Adipose tissue (tissue), 3 donors: Measurements from ENCODE around the gene HECW1. TPM values are rescaled to one million over a fixed set of nuclear protein-coding genes. Genes with fewer than 3 reads are reported as not detected.

Experiments used
- H3K27ac ChIP-seq: one replicate; pipeline ENCODE4 v1.5.1; 2013; ENCODE audit warnings: low read depth, low read length
- WGBS, 3 donors: extraction: QIAGEN DNeasy Blood & Tissue Kit; methylation state at CpG; one replicate each; pipeline ENCODE4 v1.1.7; 2013; 5-methylcytosine and 5-hydroxymethylcytosine counted together
- polyA plus RNA-seq, 3 donors: library from polyadenylated mRNA; stranded (reverse); fragments of 200-250 nt; gene quantifications; one replicate each; pipeline ENCODE4 v1.2.3, GENCODE V29; 2013
- donor health status: healthy with polysubstance abuse.
- donor health status: Bipolar disorder and iron deficiency.
- donor health status: healthy.

Gene HECW1
- polyA plus RNA-seq, 3 donors: 0.12 to 0.22 TPM; not detected in 1

GRCh38 chr7:43486634-43487033, 374.2 kb downstream of the HECW1 start:
- H3K27ac ChIP-seq: no peak overlapping the region
- WGBS, 3 donors: 49 to 91% (median 87%) methylated on average over 3 of the region's 3 CpGs

DNA sequence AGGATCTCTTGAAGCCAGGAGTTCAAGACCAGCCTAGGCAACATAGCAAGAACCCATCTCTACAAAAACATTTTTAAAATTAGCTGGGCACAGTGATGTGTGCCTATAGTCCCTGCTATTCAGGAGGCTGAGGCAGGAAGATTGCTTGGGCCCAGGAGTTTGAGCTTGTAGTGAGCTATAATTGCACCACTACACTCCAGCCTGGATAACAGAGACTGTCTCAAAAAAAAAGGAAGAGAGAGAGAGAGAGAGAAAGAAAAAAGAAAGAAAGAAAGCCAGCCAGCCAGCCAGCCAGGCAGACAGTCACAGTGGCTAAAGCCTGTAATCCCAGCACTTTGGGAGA, 375.3 kb downstream of the HECW1 start:
- H3K27ac ChIP-seq: no peak overlapping the region

DNA sequence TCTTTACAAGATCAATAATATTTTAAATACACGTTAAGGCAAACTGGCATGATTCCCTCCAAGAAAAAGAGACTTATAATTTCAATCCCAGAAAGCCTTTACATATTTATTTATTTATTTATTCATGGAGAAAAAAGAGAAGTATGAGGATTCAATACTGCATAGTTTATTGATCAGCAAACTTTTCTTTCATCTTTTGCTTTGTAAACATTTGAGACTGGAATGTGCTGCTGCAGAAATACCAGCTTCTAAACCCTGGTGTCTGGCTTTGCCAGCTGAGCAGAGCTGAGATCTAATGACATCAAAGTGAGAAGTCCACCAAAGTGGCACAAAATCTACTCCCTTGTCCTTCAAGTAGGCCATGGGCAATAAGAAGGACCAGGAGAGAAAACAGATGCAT, 376.8 kb downstream of the HECW1 start:
- WGBS, 3 donors: 9 to 34% (median 24%) methylated on average over 1 of the region's 1 CpG
- no peak overlapping the region for H3K27ac ChIP-seq

DNA sequence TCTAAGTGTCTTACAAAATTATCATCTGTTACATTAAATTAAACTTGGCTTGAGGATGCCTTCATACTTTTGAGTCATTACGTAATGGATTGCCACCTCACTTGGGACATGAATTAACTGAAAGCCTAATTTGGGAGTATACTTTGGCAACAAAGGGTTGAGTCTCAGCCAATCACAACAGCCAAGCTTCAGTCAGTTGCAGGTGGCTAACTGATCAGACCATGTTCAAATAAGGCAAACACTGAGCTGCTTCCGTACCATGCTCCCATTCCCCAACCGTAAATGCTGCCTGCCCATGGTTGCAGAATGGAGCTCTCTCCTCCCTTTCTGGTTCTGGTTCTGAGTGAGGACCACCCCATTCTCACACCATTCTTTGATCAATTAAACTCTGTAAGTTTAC, 377.6 kb downstream of the HECW1 start:
- no peak overlapping the region for H3K27ac ChIP-seq
- 40 to 80% (median 77%) methylated on average over 3 of the region's 3 CpGs for WGBS, 3 donors

DNA sequence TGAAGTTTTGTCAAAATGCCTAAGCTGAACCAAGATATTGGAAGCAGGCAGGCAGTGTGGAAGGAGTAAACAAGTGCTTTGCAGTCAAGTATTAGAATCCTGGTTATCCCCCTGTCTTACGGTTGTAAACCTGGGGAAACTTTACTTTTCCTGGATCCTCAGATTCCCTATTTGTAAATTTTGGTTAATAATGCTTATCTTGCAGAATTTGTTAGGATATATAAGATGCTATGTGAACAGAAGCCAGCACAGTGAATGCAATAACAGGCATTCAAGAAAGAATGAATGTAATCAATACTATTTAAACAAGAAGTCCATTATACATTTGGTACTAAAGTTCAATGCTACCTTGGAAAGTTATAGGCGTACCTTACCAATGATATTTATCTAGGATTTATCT, 378.7 kb downstream of the HECW1 start:
- 87 to 96% (median 93%) methylated on average over 2 of the region's 2 CpGs for WGBS, 3 donors
- no peak overlapping the region for H3K27ac ChIP-seq

- H3K27ac ChIP-seq: no peak overlapping the region
- WGBS, 3 donors: 69 to 85% (median 79%) methylated on average over 2 of the region's 2 CpGs
These were observed 379.5 kb downstream of the HECW1 start for GRCh38 chr7:43491984-43492383.

DNA sequence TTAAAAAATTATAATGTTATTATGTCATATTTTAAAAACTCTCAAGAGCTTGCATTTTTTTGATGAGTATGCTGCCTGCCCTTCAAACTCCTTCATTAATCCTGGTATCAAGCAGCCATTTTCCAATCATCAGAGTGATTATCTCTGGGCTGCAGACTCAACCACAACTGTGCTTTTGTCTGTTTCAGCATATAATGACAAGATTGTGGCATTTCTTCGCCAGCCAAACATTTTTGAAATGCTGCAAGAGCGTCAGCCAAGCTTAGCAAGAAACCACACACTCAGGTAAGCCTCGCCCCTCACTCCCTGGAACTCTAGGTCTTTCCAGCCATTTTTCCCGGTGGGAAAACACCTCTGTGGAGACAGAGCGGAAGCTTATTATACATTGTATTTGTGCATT, 380.4 kb downstream of the HECW1 start:
- no peak overlapping the region for H3K27ac ChIP-seq
- 86 to 90% (median 88%) methylated on average over 5 of the region's 5 CpGs for WGBS, 3 donors

DNA sequence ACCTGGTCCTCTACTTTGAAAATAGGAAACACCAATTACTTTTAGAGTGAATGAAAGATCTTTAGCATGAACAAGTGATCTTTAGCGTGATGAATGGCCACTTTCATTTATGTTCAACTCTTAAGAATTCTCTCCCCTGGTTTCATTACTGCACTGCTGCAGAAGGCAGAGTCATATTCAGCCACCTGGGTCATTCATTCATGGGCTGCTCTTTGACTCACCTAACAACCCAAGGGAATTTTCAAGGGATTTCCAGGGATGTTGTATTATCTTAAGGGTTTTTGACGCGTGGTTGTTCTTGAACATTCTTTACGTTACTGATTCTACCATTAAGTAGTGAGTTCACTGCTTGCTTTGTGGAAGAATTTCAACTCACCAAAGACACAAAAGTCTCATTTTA, 383.1 kb downstream of the HECW1 start:
- H3K27ac ChIP-seq: no peak overlapping the region
- 90 to 94% (median 94%) methylated on average over 4 of the region's 4 CpGs for WGBS, 3 donors

DNA sequence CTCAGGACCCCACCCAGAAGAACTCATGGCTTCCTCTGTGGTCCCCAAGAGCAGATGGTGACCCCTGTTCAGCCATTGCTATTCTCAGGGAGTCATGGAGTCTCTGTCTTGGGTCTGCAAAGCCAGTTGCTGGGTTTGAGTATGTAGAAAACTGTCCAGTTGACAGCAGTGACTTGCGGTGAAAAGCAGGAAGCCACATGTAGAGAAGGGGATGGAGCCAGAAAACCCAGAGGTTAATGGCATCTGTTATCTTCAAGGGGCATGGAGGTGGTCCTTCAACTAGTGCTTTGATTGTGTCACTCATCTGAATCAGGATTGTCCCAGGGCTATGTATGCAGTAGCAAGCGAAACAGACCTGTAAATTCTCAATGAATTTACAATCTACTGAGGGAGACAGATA, 384.1 kb downstream of the HECW1 start:
- no peak overlapping the region for H3K27ac ChIP-seq
- WGBS, 3 donors: 84 to 91% (median 91%) methylated on average over 2 of the region's 2 CpGs

DNA sequence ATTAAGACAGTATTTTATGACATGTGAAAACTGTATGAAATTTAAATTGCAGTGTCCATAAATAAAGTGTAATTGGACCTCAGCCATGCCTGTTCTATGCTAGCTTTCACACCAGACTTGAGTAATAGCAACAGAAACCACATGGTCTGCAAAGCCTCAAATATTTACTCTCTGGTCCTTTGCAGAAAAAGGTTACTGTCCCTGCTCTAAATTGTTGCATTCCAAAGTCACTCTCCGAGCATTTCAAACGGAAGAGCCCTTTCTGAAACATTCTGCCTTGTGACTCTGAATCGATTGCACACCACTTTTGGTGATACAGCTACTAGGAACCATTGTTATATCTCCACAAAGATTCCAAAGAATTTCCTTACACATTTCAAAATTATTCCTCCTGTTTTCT, 389.4 kb downstream of the HECW1 start:
- H3K27ac ChIP-seq: no peak overlapping the region
- 25 to 31% (median 26%) methylated on average over 3 of the region's 3 CpGs for WGBS, 3 donors

GRCh38 chr7:43502941-43503340, 390.5 kb downstream of the HECW1 start:
- WGBS, 3 donors: 68 to 84% (median 73%) methylated on average over 7 of the region's 7 CpGs
- H3K27ac ChIP-seq: no peak overlapping the region

DNA sequence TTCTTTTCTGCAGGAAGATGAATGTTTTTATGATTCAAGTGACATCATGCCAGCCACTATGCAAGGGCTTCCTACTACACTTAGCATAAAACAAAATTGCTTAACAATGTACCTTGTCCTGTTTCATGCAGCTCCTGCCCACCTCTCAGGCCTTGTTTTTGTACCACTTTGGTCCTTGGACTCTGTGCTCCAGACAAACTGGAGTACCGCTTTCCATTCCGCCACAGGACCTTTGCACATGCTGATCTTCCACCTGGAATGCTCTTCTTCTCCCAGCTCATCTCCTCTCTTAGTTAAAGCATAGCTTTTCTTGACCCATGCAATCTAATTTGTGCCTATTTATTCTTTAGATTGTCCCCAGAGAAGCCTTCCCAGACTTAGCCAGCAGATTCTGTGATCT, 393.0 kb downstream of the HECW1 start:
- no peak overlapping the region for H3K27ac ChIP-seq
- 97 to 98% (median 98%) methylated on average over 2 of the region's 2 CpGs for WGBS, 3 donors

DNA sequence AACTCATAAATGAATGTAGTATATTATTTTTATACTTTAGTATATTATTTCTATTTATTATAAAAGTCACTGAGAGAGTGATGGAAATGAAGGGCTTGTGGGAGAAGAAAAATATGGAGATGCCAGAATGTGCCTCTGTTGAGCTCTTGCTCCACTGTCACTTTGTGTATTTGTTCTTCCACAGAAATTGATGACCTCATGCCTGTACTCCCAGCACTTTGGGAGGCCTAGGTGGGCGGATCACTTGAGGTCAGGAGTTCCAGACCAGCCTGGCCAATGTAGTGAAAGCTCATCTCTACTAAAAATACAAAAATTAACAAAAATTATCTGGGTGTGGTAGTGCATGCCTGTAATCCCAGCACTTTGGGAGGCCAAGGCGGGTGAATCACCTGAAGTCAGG, 394.0 kb downstream of the HECW1 start:
- H3K27ac ChIP-seq: no peak overlapping the region
- WGBS, 3 donors: 89 to 90% (median 89%) methylated on average over 2 of the region's 2 CpGs

DNA sequence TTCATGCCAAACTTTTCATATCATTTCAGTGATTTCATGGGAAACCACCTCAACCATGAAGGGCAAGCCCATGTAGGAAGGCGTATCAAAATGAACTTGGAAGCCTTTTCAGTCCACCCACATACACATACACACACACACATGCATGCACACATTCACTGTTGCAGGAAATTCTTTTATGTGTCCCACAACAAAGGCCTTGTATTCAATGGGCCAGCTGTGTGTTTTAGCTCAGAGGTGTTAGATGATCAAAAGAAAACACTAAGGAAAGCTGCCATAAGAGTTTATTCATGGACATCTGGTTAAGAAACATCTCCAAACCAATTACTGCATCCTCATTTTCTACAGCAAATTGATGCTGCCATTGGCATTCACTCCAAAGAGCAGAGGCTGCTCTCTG, 396.0 kb downstream of the HECW1 start:
- WGBS, 3 donors: 73 to 85% (median 81%) methylated on average over 1 of the region's 1 CpG
- no peak overlapping the region for H3K27ac ChIP-seq

DNA sequence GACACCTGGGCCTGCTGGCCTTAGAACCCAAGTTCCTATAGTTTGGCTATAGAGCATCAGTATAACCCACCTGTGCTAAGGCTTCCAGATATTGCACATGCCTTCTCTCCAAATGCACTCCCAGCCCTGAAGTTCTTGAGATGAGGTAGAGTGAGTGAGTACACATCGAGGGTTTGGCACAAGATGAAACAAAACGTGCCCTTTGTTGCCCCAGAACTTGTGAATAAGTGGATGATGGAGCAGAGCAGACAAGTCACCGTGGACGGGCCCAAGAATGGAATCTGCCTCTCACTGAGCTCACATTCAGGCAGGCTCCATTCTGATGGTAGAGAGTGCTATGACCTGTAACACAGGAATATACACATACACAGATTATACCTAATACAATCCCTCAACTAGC, 397.5 kb downstream of the HECW1 start:
- WGBS, 3 donors: 80 to 84% (median 83%) methylated on average over 4 of the region's 4 CpGs
- H3K27ac ChIP-seq: no peak overlapping the region

GRCh38 chr7:43511029-43511428, 398.6 kb downstream of the HECW1 start:
- no peak overlapping the region for H3K27ac ChIP-seq
- WGBS, 3 donors: 57 to 66% (median 64%) methylated on average over 9 of the region's 9 CpGs

GRCh38 chr7:43511769-43512515, 399.5 kb downstream of the HECW1 start:
- H3K27ac ChIP-seq: no peak overlapping the region
- WGBS, 3 donors: 78 to 83% (median 79%) methylated on average over 13 of the region's 13 CpGs

GRCh38 chr7:43513251-43513650, 400.8 kb downstream of the HECW1 start:
- no peak overlapping the region for H3K27ac ChIP-seq
- 34 to 57% (median 38%) methylated on average over 8 of the region's 8 CpGs for WGBS, 3 donors

GRCh38 chr7:43516581-43517342, 404.3 kb downstream of the HECW1 start:
- WGBS, 3 donors: 73 to 80% (median 75%) methylated on average over 9 of the region's 9 CpGs
- no peak overlapping the region for H3K27ac ChIP-seq

DNA sequence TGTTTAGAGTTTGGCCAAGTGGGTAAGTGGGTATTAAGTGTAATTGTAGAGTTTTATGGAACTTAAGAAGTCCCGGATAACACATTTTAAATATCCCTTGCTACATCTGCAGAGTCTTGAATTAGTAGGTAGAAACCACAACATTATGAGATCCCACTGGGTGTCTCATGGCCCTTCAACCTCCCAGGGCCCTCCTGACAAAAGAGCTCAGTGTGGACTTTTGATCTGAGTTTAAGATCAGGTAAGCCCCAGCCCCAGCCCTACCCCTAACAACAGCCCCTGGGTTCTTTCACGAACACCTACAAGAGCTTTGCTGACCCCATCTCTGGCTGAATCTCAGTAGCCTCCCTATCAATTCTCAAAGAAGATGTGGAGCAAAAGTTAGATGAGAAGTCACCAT, 405.0 kb downstream of the HECW1 start:
- WGBS, 3 donors: 63 to 67% (median 66%) methylated on average over 2 of the region's 2 CpGs
- no peak overlapping the region for H3K27ac ChIP-seq
